Upper lobe of left lung (tissue), 4 donors: Measurements from ENCODE around the gene B3GNT5.
"Not testable (repeated sequence)": the region's sequence is repeated elsewhere in the genome, so short reads cannot be mapped to it uniquely, and the experiment has no call there.

Source experiments
- CTCF ChIP-seq, 6 experiments: fragments of 450-650 bp in 4 of 6; fragments of 200-600 bp in 2 of 6; sonication (generic) in 2 of 6; IDR thresholded peaks; one replicate each; pipeline ENCODE4 v1.5.1; 2016 to 2019; ENCODE audit warnings: antibody characterized with exemption in 6 of 6
- POLR2A ChIP-seq, 4 donors: fragments of 450-650 bp; IDR thresholded peaks; one replicate each; pipeline ENCODE4 v1.5.1; 2016 to 2017; ENCODE audit warnings: antibody characterized with exemption in 4 of 4, mild to moderate bottlenecking in 2 of 4

- not testable (repeated sequence) for TF ChIP-seq CTCF, POLR2A (IDR thresholded peaks at IDR 0.05)
These were observed 22.8 kb upstream of the B3GNT5 start for GRCh38 chr3:183230251-183230650.
